Hepatocyte (in vitro differentiated cells): Measurements from ENCODE around the gene CHSY3. TPM values are rescaled to one million over a fixed set of nuclear protein-coding genes. Genes with fewer than 3 reads are reported as not detected.

Experiments used
- DNase-seq: peaks from one replicate; pipeline ENCODE4 v3.0.0-alpha.2; 2016; ENCODE audit warnings: low spot score
- H2AFZ ChIP-seq: fragments of 200-600 bp; sonication (generic); 2 replicates; pipeline ENCODE4 v1.6.0; 2016; ENCODE audit warnings: antibody characterized with exemption, mild to moderate bottlenecking
- H3K27ac ChIP-seq: fragments of 200-600 bp; sonication (generic); 2 replicates; pipeline ENCODE4 v1.5.1; 2016; ENCODE audit warnings: mild to moderate bottlenecking
- H3K27me3 ChIP-seq: fragments of 200-600 bp; sonication (generic); 2 replicates; pipeline ENCODE4 v1.6.1; 2016
- H3K36me3 ChIP-seq: fragments of 200-600 bp; sonication (generic); replicated peaks from 2 replicates; pipeline ENCODE4 v1.5.1; 2016; ENCODE audit warnings: low read depth; ENCODE audit not compliant: insufficient read depth
- H3K4me1 ChIP-seq: fragments of 200-600 bp; sonication (generic); 2 replicates; pipeline ENCODE4 v1.5.1; 2016; ENCODE audit warnings: mild to moderate bottlenecking, moderate library complexity; ENCODE audit not compliant: insufficient read depth
- H3K4me2 ChIP-seq: fragments of 200-600 bp; sonication (generic); 2 replicates; pipeline ENCODE4 v1.6.0; 2016
- H3K4me3 ChIP-seq: fragments of 200-600 bp; sonication (generic); 2 replicates; pipeline ENCODE4 v1.5.1; 2016; ENCODE audit warnings: mild to moderate bottlenecking
- H3K79me2 ChIP-seq: fragments of 200-600 bp; sonication (generic); 2 replicates; pipeline ENCODE4 v1.6.0; 2017; ENCODE audit warnings: mild to moderate bottlenecking
- H3K9me2 ChIP-seq: fragments of 200-600 bp; sonication (generic); replicated peaks from 2 replicates; pipeline ENCODE4 v1.6.0; 2017; ENCODE audit warnings: mild to moderate bottlenecking; ENCODE audit not compliant: insufficient read depth
- H3K9me3 ChIP-seq: fragments of 200-600 bp; sonication (generic); 2 replicates; pipeline ENCODE4 v1.5.1; 2016; ENCODE audit warnings: low read depth, mild to moderate bottlenecking
- H4K20me1 ChIP-seq: fragments of 200-600 bp; sonication (generic); 2 replicates; pipeline ENCODE4 v1.6.0; 2016; ENCODE audit warnings: mild to moderate bottlenecking; ENCODE audit not compliant: insufficient read depth, poor library complexity, severe bottlenecking
- CTCF ChIP-seq: fragments of 200-600 bp; sonication (generic); IDR thresholded peaks from 2 replicates; pipeline ENCODE4 v1.5.1; 2016; ENCODE audit warnings: antibody characterized with exemption, mild to moderate bottlenecking; ENCODE audit not compliant: poor library complexity
- EZH2 ChIP-seq: fragments of 200-600 bp; sonication (generic); IDR thresholded peaks from 2 replicates; pipeline ENCODE4 v1.6.1; 2016; ENCODE audit warnings: antibody characterized with exemption, mild to moderate bottlenecking, borderline replicate concordance
- EZH2phosphoT487 ChIP-seq: fragments of 200-600 bp; sonication (generic); IDR thresholded peaks from one replicate; pipeline ENCODE4 v1.6.1; 2018; ENCODE audit warnings: antibody characterized with exemption, mild to moderate bottlenecking, low read depth, moderate library complexity; ENCODE audit not compliant: unreplicated experiment, severe bottlenecking
- WGBS: methylation state at CpG from one replicate; pipeline ENCODE4 v1.1.6; 2016; ENCODE audit warnings: low lambda C conversion rate; ENCODE audit errors: missing lambda C conversion rate; 5-methylcytosine and 5-hydroxymethylcytosine counted together
- polyA plus RNA-seq: library from polyadenylated mRNA; unstranded; fragments of >200 nt; fragmentation: Nextera tagmentation; extraction: Ambion mirVana; gene quantifications from 2 replicates; pipeline ENCODE4 v1.2.1, GENCODE V29; 2016
- total RNA-seq: library from RNA; depleted of rRNA; stranded (reverse); fragments of >200 nt; gene quantifications from 2 replicates; pipeline ENCODE4 v1.2.3, GENCODE V29; 2014

CHSY3 gene
- total and polyA plus RNA-seq, 2 experiments from 2014 or later, result 16.0 to 22.4 TPM

GRCh38 chr5:130045334-130045733 lies 141.1 kb downstream of the CHSY3 start:
- TF ChIP-seq EZH2 (no peak), CTCF (no peak)
- Histone ChIP-seq H3K4me3 (no peak overlapping the region), H4K20me1 (no peaks in the 10 kb centered on the region), H2AFZ (no peak overlapping the region), H3K9me3 (no peaks in the 10 kb centered on the region), H3K27me3 (no peaks in the 10 kb centered on the region), H3K79me2 (no peaks in the 10 kb centered on the region), H3K27ac (no peak overlapping the region), H3K9me2 (no peaks in the 10 kb centered on the region), H3K4me2 (no peak overlapping the region), H3K36me3 (no peaks in the 10 kb centered on the region), H3K4me1 (no peaks in the 10 kb centered on the region)
- DNase-seq, result no peak
- WGBS, result 70% methylated on average over 3 of the region's 3 CpGs

GRCh38 chr5:130050585-130050984 lies 146.3 kb downstream of the CHSY3 start:
- Histone ChIP-seq H3K4me3 (no peak overlapping the region), H3K79me2 (no peaks in the 10 kb centered on the region), H4K20me1 (no peaks in the 10 kb centered on the region), H2AFZ (no peak overlapping the region), H3K9me2 (no peaks in the 10 kb centered on the region), H3K4me1 (no peaks in the 10 kb centered on the region), H3K27me3 (no peaks in the 10 kb centered on the region), H3K27ac (no peak overlapping the region), H3K36me3 (no peaks in the 10 kb centered on the region), H3K9me3 (no peaks in the 10 kb centered on the region), H3K4me2 (no peak overlapping the region)
- 93% methylated on average over 3 of the region's 3 CpGs for WGBS
- DNase-seq, result no peak
- TF ChIP-seq CTCF, result no peak
- no peak for TF ChIP-seq EZH2
- TF ChIP-seq EZH2phosphoT487, result no peak

GRCh38 chr5:130052752-130053151 lies 148.5 kb downstream of the CHSY3 start:
- Histone ChIP-seq H4K20me1 (no peaks in the 10 kb centered on the region), H3K9me3 (no peaks in the 10 kb centered on the region), H3K27me3 (no peaks in the 10 kb centered on the region), H3K27ac (no peak overlapping the region), H3K79me2 (no peaks in the 10 kb centered on the region), H3K9me2 (no peaks in the 10 kb centered on the region), H3K36me3 (no peaks in the 10 kb centered on the region), H3K4me3 (no peak overlapping the region), H3K4me2 (no peak overlapping the region), H2AFZ (no peak overlapping the region), H3K4me1 (no peaks in the 10 kb centered on the region)
- DNase-seq, result no peak
- no peak for TF ChIP-seq CTCF
- TF ChIP-seq EZH2, result no peak
- no peak for TF ChIP-seq EZH2phosphoT487
- WGBS, result 82% methylated on average over 1 of the region's 1 CpG

DNA sequence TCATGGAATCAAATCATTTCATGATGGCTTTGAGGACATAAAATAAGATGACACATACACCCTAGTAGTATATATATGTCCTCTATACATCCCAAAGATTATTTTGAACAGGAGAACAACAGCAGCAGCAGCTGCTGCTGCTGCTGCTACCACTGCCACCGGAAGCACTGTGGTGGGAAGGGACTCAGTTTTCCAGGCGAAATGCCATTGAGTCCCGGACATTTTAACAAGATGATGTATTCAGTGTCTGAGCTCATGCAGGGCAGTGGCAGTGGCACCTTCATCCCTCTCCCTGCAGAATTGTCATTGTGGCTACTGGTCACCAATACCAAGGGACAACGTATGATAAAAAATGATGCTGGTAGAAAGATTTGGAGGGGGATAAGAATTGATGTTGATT lies 151.3 kb downstream of the CHSY3 start:
- H3K36me3 ChIP-seq, result no peaks in the 10 kb centered on the region
- H4K20me1 ChIP-seq, result no peaks in the 10 kb centered on the region
- TF ChIP-seq EZH2, result no peak
- TF ChIP-seq CTCF, result no peak
- no peak for TF ChIP-seq EZH2phosphoT487
- H3K27ac ChIP-seq, result no peak overlapping the region
- no peaks in the 10 kb centered on the region for H3K79me2 ChIP-seq
- WGBS, result 93% methylated on average over 4 of the region's 4 CpGs
- no peak for DNase-seq
- H2AFZ ChIP-seq, result no peak overlapping the region
- H3K4me1 ChIP-seq, result no peaks in the 10 kb centered on the region
- H3K27me3 ChIP-seq, result no peaks in the 10 kb centered on the region
- H3K4me2 ChIP-seq, result no peak overlapping the region
- no peaks in the 10 kb centered on the region for H3K9me2 ChIP-seq
- H3K9me3 ChIP-seq, result no peaks in the 10 kb centered on the region
- no peak overlapping the region for H3K4me3 ChIP-seq
